ENCODE data around the gene EPN2. TPM values are rescaled to one million over a fixed set of nuclear protein-coding genes. Genes with fewer than 3 reads are reported as not detected.
A peak's percentile ranks its signal among the peaks of the same experiment; 100 is the strongest.

Gene EPN2
- total RNA-seq, 3 donors from 2014 or later (not counting 1 experiment from before 2014, with no cell fraction given): 2.0 to 13.8 (median 4.9) TPM

GRCh38 chr17:19248928-19249574 is 11.9 kb downstream of the EPN2 start:
- Histone ChIP-seq H3K9me3 (ENCODE audit: control insufficient read depth, insufficient read depth, low read length) (no peaks in the 10 kb centered on the region), H3K4me3 (ENCODE audit: low read length) (no peak overlapping the region), H3K27ac (ENCODE audit: low read length) (no peak overlapping the region), H3K36me3 (ENCODE audit: control insufficient read depth, insufficient read depth, low read length) (no peaks in the 10 kb centered on the region), H3K27me3 (ENCODE audit: control insufficient read depth, insufficient read depth, low read length) (no peaks in the 10 kb centered on the region), H3K4me1 (ENCODE audit: control insufficient read depth, insufficient read depth, low read length) (no peaks in the 10 kb centered on the region)
- H3K27me3 Mint-ChIP-seq (ENCODE audit: low read depth in 2 of 2): peaks cover 17 to 22% of the 10 kb centered on the region in 2 donors
- no peak for TF ChIP-seq CTCF (IDR thresholded peaks at IDR 0.05)
- no peaks in the 10 kb centered on the region for H3K36me3 Mint-ChIP-seq
- H3K4me1 Mint-ChIP-seq: no peaks in the 10 kb centered on the region
- H3K4me3 Mint-ChIP-seq: no peak overlapping the region
- no peak for ATAC-seq
- intact Hi-C loops (cut with micrococcal nuclease): no loop called here
- H3K9me3 Mint-ChIP-seq: no peaks in the 10 kb centered on the region
- no peak overlapping the region for H3K27ac Mint-ChIP-seq
- WGBS (ENCODE audit: insufficient coverage): 61% methylated on average over 6 of the region's 7 CpGs
- DNase-seq: no peak

- Mint-ChIP-seq H3K27me3 (ENCODE audit: low read depth in 2 of 2) (peaks cover 17 to 22% of the 10 kb centered on the region in 2 donors), H3K4me3 (no peak overlapping the region), H3K4me1 (no peaks in the 10 kb centered on the region), H3K36me3 (no peaks in the 10 kb centered on the region), H3K27ac (no peak overlapping the region), H3K9me3 (no peaks in the 10 kb centered on the region)
- DNase-seq (no peak), ATAC-seq (no peak)
- Histone ChIP-seq H3K9me3 (ENCODE audit: control insufficient read depth, insufficient read depth, low read length) (no peaks in the 10 kb centered on the region), H3K36me3 (ENCODE audit: control insufficient read depth, insufficient read depth, low read length) (no peaks in the 10 kb centered on the region), H3K27me3 (ENCODE audit: control insufficient read depth, insufficient read depth, low read length) (no peaks in the 10 kb centered on the region), H3K4me3 (ENCODE audit: low read length) (no peak overlapping the region), H3K4me1 (ENCODE audit: control insufficient read depth, insufficient read depth, low read length) (no peaks in the 10 kb centered on the region), H3K27ac (ENCODE audit: low read length) (no peak overlapping the region)
- WGBS (ENCODE audit: insufficient coverage): 93% methylated on average over 7 of the region's 7 CpGs
- intact Hi-C loops (cut with micrococcal nuclease): no loop called here
- no peak for TF ChIP-seq CTCF (IDR thresholded peaks at IDR 0.05)
Measured at GRCh38 chr17:19249681-19250080, 12.5 kb downstream of the EPN2 start.

GRCh38 chr17:19250421-19251173 is 13.4 kb downstream of the EPN2 start:
- Mint-ChIP-seq H3K4me1 (no peaks in the 10 kb centered on the region), H3K36me3 (no peaks in the 10 kb centered on the region), H3K27ac (no peak overlapping the region), H3K27me3 (ENCODE audit: low read depth in 2 of 2) (peaks cover 17 to 22% of the 10 kb centered on the region in 2 donors), H3K4me3 (no peak overlapping the region), H3K9me3 (no peaks in the 10 kb centered on the region)
- no peaks in the 10 kb centered on the region for H3K4me1 ChIP-seq (ENCODE audit: control insufficient read depth, insufficient read depth, low read length)
- no peak for TF ChIP-seq CTCF (IDR thresholded peaks at IDR 0.05)
- H3K9me3 ChIP-seq (ENCODE audit: control insufficient read depth, insufficient read depth, low read length): no peaks in the 10 kb centered on the region
- ATAC-seq (peak in 1 of 3 donors; percentile 21), DNase-seq (no peak)
- 99% methylated on average over 4 of the region's 4 CpGs for WGBS (ENCODE audit: insufficient coverage)
- no peak overlapping the region for H3K4me3 ChIP-seq (ENCODE audit: low read length)
- no peak overlapping the region for H3K27ac ChIP-seq (ENCODE audit: low read length)
- intact Hi-C loops (cut with micrococcal nuclease): no loop called here
- no peaks in the 10 kb centered on the region for H3K36me3 ChIP-seq (ENCODE audit: control insufficient read depth, insufficient read depth, low read length)
- no peaks in the 10 kb centered on the region for H3K27me3 ChIP-seq (ENCODE audit: control insufficient read depth, insufficient read depth, low read length)

Measured in natural killer cell (primary cell).